ENCODE data around the gene ZGRF1.

DNA sequence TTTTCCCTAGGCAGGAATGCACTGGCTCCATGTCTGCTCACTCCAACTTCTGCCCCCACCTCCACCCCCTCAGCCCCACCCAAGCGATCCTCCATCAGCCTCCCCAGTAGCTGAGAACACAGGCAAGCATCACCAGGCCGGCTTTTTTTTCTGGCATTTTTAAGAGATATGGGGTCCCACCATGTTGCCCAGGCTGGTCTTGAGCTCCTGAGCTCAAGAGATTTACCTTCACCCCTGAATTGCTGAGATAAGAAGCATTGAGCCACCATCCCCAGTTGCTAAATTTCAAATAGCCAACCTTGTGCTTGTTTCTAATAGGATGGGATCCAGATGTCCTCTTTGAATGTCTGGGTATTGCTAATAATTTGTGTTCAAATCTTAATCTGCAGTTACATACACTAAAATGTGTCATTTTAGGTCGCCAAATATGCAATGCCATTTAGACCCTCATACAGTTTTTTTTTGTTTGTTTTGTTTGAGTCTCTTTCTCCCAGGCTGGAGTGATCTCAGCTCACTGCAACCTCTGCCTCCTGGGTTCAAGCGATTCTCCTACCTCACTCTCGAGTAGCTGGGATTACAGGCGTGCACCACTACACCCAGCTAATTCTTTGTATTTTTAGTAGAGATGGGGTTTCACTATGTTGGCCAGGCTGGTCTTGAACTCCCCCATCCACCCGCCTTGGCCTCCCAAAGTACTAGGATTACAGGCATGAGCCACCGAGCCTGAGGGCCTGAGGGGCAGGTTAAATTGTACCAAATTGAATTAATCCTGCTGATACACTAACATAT lies 9.0 kb upstream of the ZGRF1 start:
- TF ChIP-seq SP1 (IDR thresholded peaks at IDR 0.05) (no peak), BHLHE40 (IDR thresholded peaks at IDR 0.05; ENCODE audit: borderline replicate concordance) (no peak), PKNOX1 (IDR thresholded peaks at IDR 0.05) (no peak), TARDBP (IDR thresholded peaks at IDR 0.05) (no peak), FOXK2 (IDR thresholded peaks at IDR 0.05) (no peak)

Data from HEK293T (cell line).